HFF-Myc (cell line): ENCODE results near the gene PDGFB.

ENCODE experiments used
- DNase-seq: peaks from one replicate; pipeline ENCODE4 v3.0.0-alpha.2; 2011; ENCODE audit warnings: low read depth; ENCODE audit errors: extremely low read depth
- H3K4me3 ChIP-seq: replicated peaks from 2 replicates; pipeline ENCODE4 v1.5.1; 2011; ENCODE audit warnings: low read depth, mild to moderate bottlenecking, control low read depth, low read length
- TF ChIP-seq, protein P1 (sequence below): IDR thresholded peaks from 2 replicates; pipeline ENCODE4 v1.5.1; 2012; ENCODE audit warnings: mild to moderate bottlenecking, low read depth, low read length, control low read depth; ENCODE audit errors: missing control alignments

Gene PDGFB

DNA sequence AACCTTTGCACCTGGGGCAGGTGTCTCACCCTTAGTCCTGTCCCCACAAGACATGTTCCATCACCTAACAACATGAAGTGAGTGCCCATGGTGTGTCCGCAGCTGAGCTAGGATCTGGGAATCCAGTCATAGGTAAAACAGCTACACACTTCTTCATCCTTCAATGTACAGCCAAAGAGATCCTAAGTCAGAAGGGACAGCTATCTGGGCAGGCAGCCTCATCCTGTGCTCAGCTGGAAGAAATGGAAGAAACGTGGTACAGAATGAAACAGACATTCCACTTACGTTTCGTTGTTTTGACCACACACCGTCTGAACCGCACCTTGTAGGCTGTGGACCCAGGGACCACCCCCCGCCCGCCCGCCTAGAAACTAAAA, 30.8 kb downstream of the PDGFB start:
- no peak for DNase-seq
- TF ChIP-seq, protein P1, sequence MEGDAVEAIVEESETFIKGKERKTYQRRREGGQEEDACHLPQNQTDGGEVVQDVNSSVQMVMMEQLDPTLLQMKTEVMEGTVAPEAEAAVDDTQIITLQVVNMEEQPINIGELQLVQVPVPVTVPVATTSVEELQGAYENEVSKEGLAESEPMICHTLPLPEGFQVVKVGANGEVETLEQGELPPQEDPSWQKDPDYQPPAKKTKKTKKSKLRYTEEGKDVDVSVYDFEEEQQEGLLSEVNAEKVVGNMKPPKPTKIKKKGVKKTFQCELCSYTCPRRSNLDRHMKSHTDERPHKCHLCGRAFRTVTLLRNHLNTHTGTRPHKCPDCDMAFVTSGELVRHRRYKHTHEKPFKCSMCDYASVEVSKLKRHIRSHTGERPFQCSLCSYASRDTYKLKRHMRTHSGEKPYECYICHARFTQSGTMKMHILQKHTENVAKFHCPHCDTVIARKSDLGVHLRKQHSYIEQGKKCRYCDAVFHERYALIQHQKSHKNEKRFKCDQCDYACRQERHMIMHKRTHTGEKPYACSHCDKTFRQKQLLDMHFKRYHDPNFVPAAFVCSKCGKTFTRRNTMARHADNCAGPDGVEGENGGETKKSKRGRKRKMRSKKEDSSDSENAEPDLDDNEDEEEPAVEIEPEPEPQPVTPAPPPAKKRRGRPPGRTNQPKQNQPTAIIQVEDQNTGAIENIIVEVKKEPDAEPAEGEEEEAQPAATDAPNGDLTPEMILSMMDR: no peak
- no peak overlapping the region for H3K4me3 ChIP-seq

DNA sequence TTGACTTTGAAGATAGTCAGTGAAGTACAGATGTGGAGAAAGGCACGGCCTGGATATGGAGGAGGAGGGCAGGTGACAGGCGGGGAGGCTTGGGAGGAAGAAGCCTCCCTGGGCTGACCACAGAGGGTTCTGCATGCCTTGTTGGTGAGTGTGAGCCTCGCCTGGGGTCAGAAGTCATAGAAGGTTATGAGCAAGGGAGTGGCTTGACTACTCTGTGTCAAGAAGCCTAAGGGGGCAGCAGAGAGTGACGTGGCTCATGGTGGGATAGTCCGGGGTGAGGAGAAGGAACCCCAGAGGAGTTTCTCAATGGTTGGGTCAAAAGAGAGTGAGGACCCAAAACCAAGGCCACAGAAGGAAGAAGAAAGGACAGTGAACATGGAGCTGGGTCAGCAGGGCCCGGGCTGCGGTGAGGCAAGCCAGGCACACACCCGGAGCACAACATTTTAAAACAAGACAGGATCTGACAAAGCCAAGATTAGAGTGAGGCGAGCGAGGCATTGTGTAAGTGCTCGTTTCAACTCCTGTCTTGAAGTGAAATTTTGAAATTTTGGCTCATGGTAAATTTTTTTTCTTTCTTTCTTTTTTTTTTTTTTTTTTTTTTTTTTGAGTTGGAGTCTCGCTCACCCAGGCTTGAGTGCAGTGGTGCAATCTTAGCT, 31.9 kb downstream of the PDGFB start:
- TF ChIP-seq, protein P1: peak; percentile 6

DNA sequence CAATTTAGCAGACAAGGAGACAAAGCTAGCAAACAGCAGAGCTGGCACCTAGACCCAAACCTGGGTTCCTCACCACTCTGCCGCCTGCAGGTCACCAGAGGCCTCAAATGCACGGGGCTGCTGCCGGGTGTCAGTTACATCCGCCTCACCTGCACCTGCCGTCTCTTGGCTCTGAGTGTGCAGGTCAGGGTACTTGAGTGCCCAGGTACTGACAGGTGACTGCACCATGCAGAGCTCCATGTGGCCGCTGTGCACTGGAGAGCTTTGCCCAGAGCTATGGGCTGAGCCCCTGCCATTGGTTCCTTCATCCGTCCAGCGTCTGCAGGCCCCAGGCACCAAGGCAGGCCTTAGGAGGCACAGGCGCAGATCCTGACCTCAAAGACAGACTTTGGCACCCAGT, 35.0 kb downstream of the PDGFB start:
- TF ChIP-seq, protein P1: no peak
- DNase-seq: no peak
- H3K4me3 ChIP-seq: no peak overlapping the region

More for the DNA sequence above, 31.9 kb downstream of the PDGFB start:
- no peak for DNase-seq
- H3K4me3 ChIP-seq: no peak overlapping the region

DNA sequence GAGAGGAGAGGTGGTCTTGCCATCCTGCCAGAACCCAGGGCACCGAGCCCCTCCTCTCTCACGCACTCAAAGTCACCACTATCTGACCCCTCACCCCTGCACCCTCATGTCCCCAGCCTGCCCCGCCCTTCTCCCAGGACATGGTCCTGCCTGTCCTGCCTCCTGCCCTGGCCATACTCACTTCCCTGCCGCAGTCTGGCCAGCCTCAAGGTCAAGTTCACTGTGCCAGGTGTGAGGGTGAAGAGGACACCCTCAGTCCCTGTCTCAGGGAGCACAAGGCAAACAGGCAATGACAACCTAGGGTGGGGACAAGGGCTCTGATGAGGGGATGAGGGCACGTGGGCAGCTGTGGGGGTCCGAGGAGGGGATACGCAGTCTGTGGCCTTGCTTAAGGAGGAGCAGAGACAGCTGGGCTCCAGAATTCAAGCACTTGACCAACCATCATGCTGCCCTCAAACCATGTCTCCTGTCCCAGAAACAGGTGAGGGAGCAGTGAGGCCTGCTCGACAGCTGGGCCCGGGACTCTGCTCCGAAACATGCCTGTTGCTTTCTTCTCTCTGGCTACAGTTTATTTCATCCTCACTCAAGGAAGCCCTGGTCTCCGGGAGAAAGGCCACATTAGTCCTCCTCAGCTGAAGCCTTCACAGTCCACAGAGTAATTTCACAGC, 36.6 kb downstream of the PDGFB start:
- no peak for DNase-seq
- TF ChIP-seq, protein P1: no peak
- H3K4me3 ChIP-seq: no peak overlapping the region

DNA sequence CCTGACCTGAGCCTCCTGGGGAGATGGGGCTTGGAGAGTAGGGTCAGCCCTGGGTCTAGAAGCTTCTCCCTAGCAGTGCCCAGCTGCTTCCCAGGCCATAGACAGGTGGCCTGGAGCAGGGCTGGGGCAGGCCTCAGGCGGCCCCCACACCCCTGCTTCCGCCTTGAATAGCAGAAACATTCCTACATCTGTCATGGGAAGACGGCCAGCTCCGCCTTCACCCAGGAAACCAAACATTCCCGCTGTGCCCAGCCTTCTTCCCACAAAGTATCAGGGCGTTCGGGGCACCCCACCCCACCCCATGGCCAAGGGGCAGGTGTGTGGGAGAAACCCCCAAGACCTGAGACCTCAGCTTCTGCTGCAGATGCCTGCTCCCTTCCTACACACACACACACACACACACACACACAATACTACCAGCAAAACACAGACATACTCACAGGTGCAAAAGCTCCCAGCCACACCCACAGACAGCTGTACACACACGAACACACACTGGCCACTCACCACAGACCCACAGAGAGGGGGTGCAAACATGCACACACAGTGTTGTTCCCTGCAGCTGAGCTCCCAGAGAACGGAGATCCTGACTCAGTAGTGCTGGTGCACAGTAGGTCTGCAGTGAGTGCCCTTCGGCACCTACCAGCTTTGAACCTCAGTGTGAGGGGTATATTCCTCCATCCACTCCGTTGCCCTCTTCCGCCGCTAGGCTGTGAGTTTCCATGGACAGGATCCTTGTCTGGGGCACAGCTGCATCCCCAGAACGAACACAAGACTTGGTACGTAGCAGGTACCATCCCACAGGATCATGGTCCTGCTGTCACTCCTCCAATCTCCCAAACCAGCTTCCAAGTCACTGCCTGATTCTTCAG, 37.4 kb downstream of the PDGFB start:
- no peak for DNase-seq

DNA sequence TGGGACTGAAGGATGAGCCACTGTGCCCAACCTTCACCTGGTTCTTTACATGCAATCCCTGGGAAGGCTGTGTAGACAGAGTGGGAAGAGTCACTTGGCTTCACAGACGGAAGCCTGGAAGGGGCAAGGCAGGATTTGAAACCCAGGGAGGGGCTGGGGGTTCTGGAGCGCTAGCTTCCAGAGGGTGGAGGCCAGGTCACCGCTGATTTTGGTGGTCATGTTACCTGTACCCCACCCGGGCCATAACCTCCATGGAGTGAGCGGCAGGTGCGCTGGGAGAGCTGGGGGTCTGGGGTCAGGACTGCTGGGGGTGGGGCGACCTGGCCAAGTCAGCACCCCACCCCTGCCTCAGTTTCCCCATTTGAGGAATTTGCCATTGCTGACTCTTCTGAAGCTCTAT, 38.3 kb downstream of the PDGFB start:
- no peak overlapping the region for H3K4me3 ChIP-seq
- no peak for DNase-seq
- TF ChIP-seq, protein P1: no peak

More for the DNA sequence above, 37.4 kb downstream of the PDGFB start:
- no peak overlapping the region for H3K4me3 ChIP-seq
- TF ChIP-seq, protein P1: no peak
